Measurements from ENCODE around the gene NDUFV1. TPM values are rescaled to one million over a fixed set of nuclear protein-coding genes. Genes with fewer than 3 reads are reported as not detected.

NDUFV1 gene
- polyA plus RNA-seq, 1 of the 3 experiments (the other 2 are of a cell fraction), result 278 TPM

DNA sequence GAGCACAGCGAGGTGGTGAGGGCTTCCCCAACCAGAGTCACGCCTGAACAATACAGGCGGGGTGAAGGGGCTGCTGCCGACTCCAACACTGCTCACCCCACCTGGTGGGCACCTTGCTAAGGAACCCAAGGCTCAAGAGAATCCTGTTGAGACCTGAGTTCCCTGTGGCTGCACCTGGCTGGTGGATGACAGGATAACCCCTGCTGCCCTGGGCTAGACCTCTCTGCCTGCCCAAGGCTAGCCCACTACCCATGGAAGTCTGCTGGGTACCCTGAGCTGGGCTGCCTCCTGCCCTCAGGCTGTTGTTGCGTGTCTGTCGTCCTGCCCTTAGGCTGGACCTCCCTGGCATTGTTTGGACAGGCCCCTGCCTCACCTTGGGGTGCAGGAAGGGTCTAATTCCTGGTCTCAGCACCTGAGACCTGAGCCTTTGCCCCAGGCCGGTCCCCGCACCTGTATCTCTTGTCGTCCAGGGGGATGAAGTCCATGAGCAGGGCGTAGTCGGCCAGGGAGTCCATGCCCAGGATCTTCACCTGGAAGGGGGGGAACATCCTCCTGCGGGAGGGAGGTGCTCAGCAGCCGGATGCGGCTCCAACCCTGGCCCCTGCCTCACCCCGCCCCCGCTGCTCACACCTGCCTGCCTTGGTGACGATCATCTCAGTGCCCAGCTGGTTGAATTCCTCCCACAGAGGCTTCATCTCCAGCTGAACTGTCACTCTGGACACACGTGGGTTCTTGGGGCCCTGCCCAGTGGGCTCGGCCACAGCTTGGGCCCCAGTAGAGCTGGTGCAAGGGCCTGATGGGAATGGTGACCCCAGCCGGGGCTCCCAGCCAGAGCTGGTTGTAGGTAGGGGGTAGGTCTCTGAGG lies 27.9 kb downstream of the NDUFV1 start:
- no peaks in the 10 kb centered on the region for H3K9me2 ChIP-seq
- no peak overlapping the region for H3K9ac ChIP-seq
- H4K20me1 ChIP-seq (ENCODE audit: insufficient read depth), result no peaks in the 10 kb centered on the region
- CTCF ChIA-PET, result interaction anchor here (17.8 kb wide), 1 partner anchor 19 kb away, joined by 308 read pairs; the partner anchor contains the start of gene ACY3
- POLR2A ChIA-PET, result no interaction called here
- H3K79me2 ChIP-seq (ENCODE audit: insufficient read depth), result no peaks in the 10 kb centered on the region
- no peak overlapping the region for H3K27ac ChIP-seq (ENCODE audit: low read depth in 2 of 2, low read length in 1 of 2)
- H3K27me3 ChIP-seq (ENCODE audit: insufficient read depth), result no peaks in the 10 kb centered on the region
- H3K36me3 ChIP-seq (replicated peaks in 1 of 2; ENCODE audit: control insufficient read depth in 1 of 2, insufficient read depth in 2 of 2, low read length in 1 of 2), result no peaks in the 10 kb centered on the region
- peaks cover 0 to 10% of the 10 kb centered on the region in 2 experiments; a peak in 1 of 4 replicates for H3K4me1 ChIP-seq (ENCODE audit: control insufficient read depth in 1 of 2, insufficient read depth in 2 of 2, low read depth in 1 of 2, low read length in 1 of 2)
- no peak overlapping the region for H3K4me3 ChIP-seq (ENCODE audit: low read depth in 2 of 2, low read length in 1 of 2)
- WGBS (ENCODE audit: low lambda C conversion rate), result 74% methylated on average over 14 of the region's 20 CpGs
- TF ChIP-seq GATA2 (CRISPR knock-in tag; IDR thresholded peaks at IDR 0.05) (no peak), NRF1 (IDR thresholded peaks at IDR 0.05; ENCODE audit: low read depth, low read length) (no peak), POLR2AphosphoS5 (IDR thresholded peaks at IDR 0.05; ENCODE audit: low read depth, low read length) (no peak), FOSL2 (IDR thresholded peaks at IDR 0.05; ENCODE audit: borderline replicate concordance, low read depth) (no peak), GABPA (IDR thresholded peaks at IDR 0.05; ENCODE audit: low read depth) (no peak)
- TF ChIP-seq, protein P1, sequence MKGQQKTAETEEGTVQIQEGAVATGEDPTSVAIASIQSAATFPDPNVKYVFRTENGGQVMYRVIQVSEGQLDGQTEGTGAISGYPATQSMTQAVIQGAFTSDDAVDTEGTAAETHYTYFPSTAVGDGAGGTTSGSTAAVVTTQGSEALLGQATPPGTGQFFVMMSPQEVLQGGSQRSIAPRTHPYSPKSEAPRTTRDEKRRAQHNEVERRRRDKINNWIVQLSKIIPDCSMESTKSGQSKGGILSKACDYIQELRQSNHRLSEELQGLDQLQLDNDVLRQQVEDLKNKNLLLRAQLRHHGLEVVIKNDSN (IDR thresholded peaks at IDR 0.05; ENCODE audit: borderline replicate concordance, low read depth), result no peak
- TF ChIP-seq, protein P2, sequence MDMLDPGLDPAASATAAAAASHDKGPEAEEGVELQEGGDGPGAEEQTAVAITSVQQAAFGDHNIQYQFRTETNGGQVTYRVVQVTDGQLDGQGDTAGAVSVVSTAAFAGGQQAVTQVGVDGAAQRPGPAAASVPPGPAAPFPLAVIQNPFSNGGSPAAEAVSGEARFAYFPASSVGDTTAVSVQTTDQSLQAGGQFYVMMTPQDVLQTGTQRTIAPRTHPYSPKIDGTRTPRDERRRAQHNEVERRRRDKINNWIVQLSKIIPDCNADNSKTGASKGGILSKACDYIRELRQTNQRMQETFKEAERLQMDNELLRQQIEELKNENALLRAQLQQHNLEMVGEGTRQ (IDR thresholded peaks at IDR 0.05; ENCODE audit: borderline replicate concordance, low read depth, low read length), result no peak
- no peak for DNase-seq
- H2AFZ ChIP-seq (ENCODE audit: low read depth), result no peak overlapping the region
- no peak overlapping the region for H3K4me2 ChIP-seq
- no peaks in the 10 kb centered on the region for H3K9me3 ChIP-seq
- no peaks in the 10 kb centered on the region for H3F3A ChIP-seq (replicated peaks; ENCODE audit: insufficient read depth)

DNA sequence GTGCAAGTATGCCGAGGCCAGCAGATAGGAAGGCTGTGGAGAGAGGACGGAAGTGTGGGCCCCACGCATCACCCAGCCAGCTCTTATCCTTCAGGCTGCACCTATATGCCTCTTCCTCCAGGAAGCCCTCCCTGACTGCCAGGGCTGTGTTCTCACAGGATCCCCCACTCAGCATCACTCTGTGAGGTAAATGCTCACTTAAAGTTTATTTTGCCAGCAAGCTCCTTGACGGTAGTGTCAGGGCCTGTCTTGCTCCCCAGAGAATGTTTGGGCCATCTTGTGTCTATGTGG lies 28.4 kb downstream of the NDUFV1 start:
- Histone ChIP-seq H3K9ac (no peak overlapping the region), H3K36me3 (replicated peaks in 1 of 2; ENCODE audit: control insufficient read depth in 1 of 2, insufficient read depth in 2 of 2, low read length in 1 of 2) (no peaks in the 10 kb centered on the region), H3K27me3 (ENCODE audit: insufficient read depth) (no peaks in the 10 kb centered on the region), H3K9me2 (no peaks in the 10 kb centered on the region), H3K4me3 (ENCODE audit: low read depth in 2 of 2, low read length in 1 of 2) (no peak overlapping the region), H3K4me1 (ENCODE audit: control insufficient read depth in 1 of 2, insufficient read depth in 2 of 2, low read depth in 1 of 2, low read length in 1 of 2) (peaks cover 0 to 9% of the 10 kb centered on the region in 2 experiments; a peak in 1 of 4 replicates), H2AFZ (ENCODE audit: low read depth) (no peak overlapping the region), H3K4me2 (no peak overlapping the region), H3K27ac (ENCODE audit: low read depth in 2 of 2, low read length in 1 of 2) (no peak overlapping the region), H3K79me2 (ENCODE audit: insufficient read depth) (no peaks in the 10 kb centered on the region), H3K9me3 (no peaks in the 10 kb centered on the region), H3F3A (replicated peaks; ENCODE audit: insufficient read depth) (no peaks in the 10 kb centered on the region), H4K20me1 (ENCODE audit: insufficient read depth) (no peaks in the 10 kb centered on the region)
- ChIA-PET POLR2A (no interaction called here), CTCF (interaction anchor here (17.8 kb wide), 1 partner anchor 18 kb away, joined by 308 read pairs; the partner anchor contains the start of gene ACY3)
- DNase-seq, result no peak
- WGBS (ENCODE audit: low lambda C conversion rate), result 91% methylated on average over 4 of the region's 4 CpGs
- TF ChIP-seq, protein P3, sequence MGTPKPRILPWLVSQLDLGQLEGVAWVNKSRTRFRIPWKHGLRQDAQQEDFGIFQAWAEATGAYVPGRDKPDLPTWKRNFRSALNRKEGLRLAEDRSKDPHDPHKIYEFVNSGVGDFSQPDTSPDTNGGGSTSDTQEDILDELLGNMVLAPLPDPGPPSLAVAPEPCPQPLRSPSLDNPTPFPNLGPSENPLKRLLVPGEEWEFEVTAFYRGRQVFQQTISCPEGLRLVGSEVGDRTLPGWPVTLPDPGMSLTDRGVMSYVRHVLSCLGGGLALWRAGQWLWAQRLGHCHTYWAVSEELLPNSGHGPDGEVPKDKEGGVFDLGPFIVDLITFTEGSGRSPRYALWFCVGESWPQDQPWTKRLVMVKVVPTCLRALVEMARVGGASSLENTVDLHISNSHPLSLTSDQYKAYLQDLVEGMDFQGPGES (IDR thresholded peaks at IDR 0.05; ENCODE audit: low read depth, low read length), result no peak
- no peak for TF ChIP-seq MXI1 (IDR thresholded peaks at IDR 0.05; ENCODE audit: low read depth, low read length)
- TF ChIP-seq, protein P2 (IDR thresholded peaks at IDR 0.05; ENCODE audit: borderline replicate concordance, low read depth, low read length), result no peak
- no peak for TF ChIP-seq GABPA (IDR thresholded peaks at IDR 0.05; ENCODE audit: low read depth)
- TF ChIP-seq EZH2phosphoT487 (IDR thresholded peaks at IDR 0.05; ENCODE audit: borderline replicate concordance, low read depth), result no peak
- TF ChIP-seq FOXM1 (IDR thresholded peaks at IDR 0.05; ENCODE audit: low read depth), result no peak
- TF ChIP-seq MEF2A (IDR thresholded peaks at IDR 0.05; ENCODE audit: borderline replicate concordance, low read depth), result no peak
